NT2/D1 (cell line): ENCODE results near the gene MPRIP.
"Not testable (repeated sequence)": the region's sequence is repeated elsewhere in the genome, so short reads cannot be mapped to it uniquely, and the experiment has no call there.

Source experiments
- YY1 ChIP-seq: IDR thresholded peaks from 2 replicates; pipeline ENCODE4 v1.6.1; 2011; ENCODE audit not compliant: insufficient read length, insufficient read depth
- ZNF274 ChIP-seq: IDR thresholded peaks from 2 replicates; pipeline ENCODE4 v1.6.1; 2011; ENCODE audit warnings: mild to moderate bottlenecking, low read depth, low read length

DNA sequence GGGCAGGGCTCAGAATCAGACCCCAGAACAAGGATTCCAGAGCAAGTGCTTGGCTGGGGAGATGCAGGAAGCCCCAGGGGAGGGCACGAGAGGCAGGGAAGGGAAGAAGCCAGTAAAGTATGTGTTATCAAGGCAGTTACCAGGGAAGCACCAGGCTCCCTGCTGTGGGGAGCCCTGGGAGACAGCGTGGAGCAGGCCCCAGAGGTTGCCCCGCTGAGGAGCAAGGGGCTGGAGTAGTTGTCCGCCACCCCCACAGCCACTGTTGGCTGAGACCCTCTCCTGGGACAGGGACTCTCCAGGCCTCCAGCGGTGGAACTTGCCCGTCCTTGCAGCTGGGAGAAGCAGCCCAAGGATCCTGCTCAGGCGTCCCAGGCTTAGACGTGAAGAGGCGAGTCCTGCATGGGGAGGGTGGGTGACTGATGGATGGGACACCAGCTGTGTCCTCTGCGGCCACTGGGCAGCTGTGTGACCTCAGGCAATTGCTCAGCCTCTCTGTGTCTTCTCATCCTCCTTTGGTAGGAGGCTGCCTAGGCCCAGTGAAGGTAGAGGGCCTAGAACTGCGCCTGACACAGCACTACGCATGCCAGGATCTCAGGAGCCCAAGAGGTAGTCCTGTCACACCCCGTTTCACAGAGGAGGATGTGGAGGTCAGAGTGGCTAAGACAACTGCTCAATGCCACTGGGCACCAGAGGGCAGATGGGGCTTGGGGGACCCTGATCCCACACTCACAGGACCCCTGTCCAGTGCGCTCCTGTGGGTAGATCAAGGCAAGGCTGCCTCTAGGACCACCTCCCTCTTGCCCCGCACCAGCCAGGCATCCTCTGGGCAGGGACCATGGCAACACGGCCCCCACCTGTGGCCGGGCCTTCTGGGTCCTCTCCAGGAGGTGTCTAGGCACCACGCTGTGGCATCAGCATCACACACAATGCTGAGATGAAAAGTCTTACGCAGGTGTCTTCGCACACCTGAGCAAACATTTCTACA, 39.2 kb upstream of the MPRIP start:
- TF ChIP-seq YY1, ZNF274: not testable (repeated sequence)
